Measurements from ENCODE around the gene ATXN1. TPM values are rescaled to one million over a fixed set of nuclear protein-coding genes. Genes with fewer than 3 reads are reported as not detected.
"Not testable (repeated sequence)": the region's sequence is repeated elsewhere in the genome, so short reads cannot be mapped to it uniquely, and the experiment has no call there.

Gene ATXN1
- total RNA-seq, 1 donor from 2014 or later, result 3.9 TPM

DNA sequence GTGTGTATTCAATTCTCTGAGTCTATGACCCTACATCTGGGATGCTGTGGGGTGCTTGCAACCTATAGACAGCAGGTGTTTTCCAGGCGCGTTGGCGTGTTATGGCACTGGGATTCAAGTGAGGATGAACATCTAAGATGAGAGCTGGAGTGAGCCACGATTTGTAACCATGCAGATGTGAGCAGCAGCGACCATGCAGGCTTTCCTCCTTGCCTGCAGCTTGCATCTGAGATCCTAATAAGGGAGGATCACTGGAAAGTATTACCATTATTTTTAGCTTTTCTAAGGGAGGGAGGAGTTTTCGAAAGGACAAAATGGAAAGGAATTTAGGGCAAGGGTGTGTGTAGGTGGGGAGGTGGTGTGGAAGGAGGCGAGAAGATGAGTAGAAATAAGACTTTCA is 216.7 kb downstream of the ATXN1 start:
- TF ChIP-seq CTCF (conservative IDR thresholded peaks at IDR 0.05), result no peak
- Mint-ChIP-seq H3K4me1 (peaks cover 14% of the 10 kb centered on the region), H3K27ac (ENCODE audit: unreplicated experiment) (peak overlapping the region; percentile 67)

GRCh38 chr6:16544006-16544405 is 217.3 kb downstream of the ATXN1 start:
- no peak overlapping the region for H3K27ac Mint-ChIP-seq (ENCODE audit: unreplicated experiment)
- no peak for TF ChIP-seq CTCF (conservative IDR thresholded peaks at IDR 0.05)
- no peak overlapping the region for H3K4me3 Mint-ChIP-seq
- H3K4me1 Mint-ChIP-seq, result peaks cover 16% of the 10 kb centered on the region
- peak; percentile 23 for DNase-seq (ENCODE audit: low read depth, low spot score)
- no peaks in the 10 kb centered on the region for H3K9me3 Mint-ChIP-seq
- H3K27me3 Mint-ChIP-seq (ENCODE audit: low read depth), result no peaks in the 10 kb centered on the region
- H3K36me3 Mint-ChIP-seq (ENCODE audit: low read depth), result no peaks in the 10 kb centered on the region

More for the DNA sequence above, 216.7 kb downstream of the ATXN1 start:
- Mint-ChIP-seq H3K4me3 (no peak overlapping the region), H3K36me3 (ENCODE audit: low read depth) (no peaks in the 10 kb centered on the region), H3K27me3 (ENCODE audit: low read depth) (no peaks in the 10 kb centered on the region), H3K9me3 (no peaks in the 10 kb centered on the region)
- DNase-seq (ENCODE audit: low read depth, low spot score), result no peak

DNA sequence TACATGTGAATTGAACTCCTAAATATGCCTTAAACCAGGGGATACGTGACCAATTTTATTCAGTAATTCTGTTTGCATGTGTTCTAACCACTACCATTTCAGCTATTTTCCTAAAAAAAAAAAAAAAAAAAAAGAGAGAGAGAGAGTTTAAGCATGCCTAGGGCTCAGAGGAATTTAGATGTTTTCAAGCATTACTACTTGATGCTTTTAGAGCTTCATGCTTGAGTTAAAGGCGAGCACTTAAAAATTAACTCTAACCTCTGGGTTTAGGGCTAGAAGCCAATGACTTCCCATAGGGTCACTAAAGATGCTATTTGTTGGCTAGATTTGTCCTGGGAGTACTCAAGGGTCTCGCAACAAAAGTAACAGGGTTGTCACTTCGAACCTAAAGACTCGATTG is 217.7 kb downstream of the ATXN1 start:
- peaks cover 16% of the 10 kb centered on the region for H3K4me1 Mint-ChIP-seq
- no peak for TF ChIP-seq CTCF (conservative IDR thresholded peaks at IDR 0.05)
- DNase-seq (ENCODE audit: low read depth, low spot score), result no peak
- H3K9me3 Mint-ChIP-seq, result no peaks in the 10 kb centered on the region
- H3K36me3 Mint-ChIP-seq (ENCODE audit: low read depth), result no peaks in the 10 kb centered on the region
- H3K27ac Mint-ChIP-seq (ENCODE audit: unreplicated experiment), result no peak overlapping the region
- no peaks in the 10 kb centered on the region for H3K27me3 Mint-ChIP-seq (ENCODE audit: low read depth)
- no peak overlapping the region for H3K4me3 Mint-ChIP-seq

GRCh38 chr6:16542070-16542469 is 219.2 kb downstream of the ATXN1 start:
- DNase-seq (ENCODE audit: low read depth, low spot score), result no peak
- H3K4me3 Mint-ChIP-seq, result no peak overlapping the region
- no peaks in the 10 kb centered on the region for H3K27me3 Mint-ChIP-seq (ENCODE audit: low read depth)
- no peak for TF ChIP-seq CTCF (conservative IDR thresholded peaks at IDR 0.05)
- H3K4me1 Mint-ChIP-seq, result peaks cover 16% of the 10 kb centered on the region
- H3K36me3 Mint-ChIP-seq (ENCODE audit: low read depth), result no peaks in the 10 kb centered on the region
- no peaks in the 10 kb centered on the region for H3K9me3 Mint-ChIP-seq
- H3K27ac Mint-ChIP-seq (ENCODE audit: unreplicated experiment), result no peak overlapping the region

DNA sequence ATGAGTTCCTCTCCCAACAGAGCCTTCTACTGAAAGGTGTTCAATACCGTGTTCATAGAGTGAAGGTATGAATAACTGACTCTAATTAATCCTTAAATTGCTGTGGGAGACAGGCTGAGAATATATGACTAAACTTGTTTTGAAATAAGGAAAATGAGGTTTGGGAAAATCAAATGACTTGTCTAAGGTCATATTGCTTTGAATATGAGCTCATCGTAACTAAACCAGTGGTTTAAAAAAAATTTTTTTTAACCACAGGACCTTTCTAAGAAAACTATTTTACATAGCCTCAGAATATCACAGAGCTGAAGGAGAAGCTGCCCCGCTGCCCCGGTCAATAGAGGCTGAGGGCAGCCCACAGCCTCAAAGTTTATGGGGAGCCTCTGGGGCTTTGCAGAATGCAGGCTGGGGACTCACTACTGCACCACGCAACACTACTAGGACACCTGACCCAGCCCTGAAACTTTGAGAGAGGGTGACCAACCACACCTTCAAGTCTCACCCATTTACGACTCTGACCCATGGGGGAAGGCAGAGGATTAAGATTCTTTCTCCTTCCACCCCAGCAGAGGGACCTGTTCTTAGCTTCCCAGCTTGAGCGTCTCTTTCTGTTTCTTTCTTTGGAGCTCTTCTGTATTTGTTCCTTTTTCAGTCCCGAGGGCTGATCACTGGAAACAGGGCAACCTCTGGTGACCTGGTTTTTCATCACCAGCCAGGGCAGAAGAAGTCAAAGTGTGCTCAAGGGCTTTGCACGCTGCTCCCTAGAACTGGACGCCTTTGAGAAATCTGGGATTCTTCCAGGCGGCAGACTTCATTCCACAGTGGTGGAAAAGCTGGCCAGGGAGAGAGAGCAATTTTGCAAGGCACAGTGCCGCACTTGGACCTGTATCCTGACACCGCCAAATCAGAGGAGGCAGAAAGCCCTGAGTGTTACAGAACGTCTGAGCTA is 220.2 kb downstream of the ATXN1 start:
- Mint-ChIP-seq H3K4me1 (peaks cover 16% of the 10 kb centered on the region), H3K27ac (ENCODE audit: unreplicated experiment) (peak overlapping the region; percentile 12), H3K9me3 (no peaks in the 10 kb centered on the region), H3K4me3 (no peak overlapping the region), H3K36me3 (ENCODE audit: low read depth) (no peaks in the 10 kb centered on the region), H3K27me3 (ENCODE audit: low read depth) (no peaks in the 10 kb centered on the region)
- no peak for TF ChIP-seq CTCF (conservative IDR thresholded peaks at IDR 0.05)
- DNase-seq (ENCODE audit: low read depth, low spot score), result no peak

GRCh38 chr6:16540383-16540782 is 220.9 kb downstream of the ATXN1 start:
- not testable (repeated sequence) for H3K36me3 Mint-ChIP-seq (ENCODE audit: low read depth); H3K27me3 Mint-ChIP-seq (ENCODE audit: low read depth); DNase-seq (ENCODE audit: low read depth, low spot score); H3K27ac Mint-ChIP-seq (ENCODE audit: unreplicated experiment); H3K4me3 Mint-ChIP-seq; H3K9me3 Mint-ChIP-seq
- peaks cover 16% of the 10 kb centered on the region for H3K4me1 Mint-ChIP-seq
